ENCODE results near the gene SLC17A9. TPM values are rescaled to one million over a fixed set of nuclear protein-coding genes. Genes with fewer than 3 reads are reported as not detected.

Gene SLC17A9
- total and polyA plus RNA-seq, 3 experiments from 2014 or later, result 1.0 to 26.8 (median 26.4) TPM

DNA sequence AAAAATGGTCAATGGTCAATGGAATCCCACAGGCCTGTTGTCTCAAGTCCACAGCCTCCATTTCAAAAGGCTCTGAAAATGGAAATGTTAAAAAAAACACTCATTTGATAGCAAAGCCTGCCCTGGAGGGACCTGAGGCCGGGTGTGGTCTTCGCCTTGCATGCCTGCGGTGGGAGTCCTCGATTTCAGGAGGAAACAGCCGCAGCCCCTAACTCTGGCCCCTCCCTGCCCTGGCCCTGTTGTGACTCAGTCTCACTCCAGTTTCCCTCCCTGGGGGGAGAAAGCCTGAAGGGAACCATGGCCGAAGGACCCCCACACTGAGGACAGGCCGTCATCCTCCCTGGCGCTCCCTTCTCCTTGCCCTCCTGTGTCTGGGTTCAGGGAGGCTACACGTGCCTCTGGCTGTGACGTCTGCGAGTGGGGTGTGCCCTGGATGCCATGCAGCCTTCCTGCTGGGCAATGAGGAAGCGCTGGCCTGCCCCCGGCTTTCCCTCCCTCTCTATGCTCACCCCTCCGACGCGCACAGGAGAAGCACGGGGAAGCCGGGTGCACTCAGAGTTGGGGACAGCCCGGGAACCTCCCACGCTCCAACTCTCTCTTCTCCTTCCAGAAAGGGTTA is 45.0 kb downstream of the SLC17A9 start:
- H3K27me3 Mint-ChIP-seq, result peaks cover 29 to 61% of the 10 kb centered on the region in 2 donors
- no peak for DNase-seq
- no peaks in the 10 kb centered on the region for H3K36me3 Mint-ChIP-seq
- H3K9me3 Mint-ChIP-seq, result no peaks in the 10 kb centered on the region
- no peak overlapping the region for H3K27ac ChIP-seq (ENCODE audit: low read depth, low read length)
- no peak overlapping the region for H3K4me3 Mint-ChIP-seq
- H3K27ac Mint-ChIP-seq, result no peak overlapping the region
- peaks cover 3% of the 10 kb centered on the region for H3K27me3 ChIP-seq (ENCODE audit: insufficient read depth, low read length, poor library complexity, severe bottlenecking)
- ChIA-PET POLR2A (no interaction called here), CTCF (no interaction called here)
- no peaks in the 10 kb centered on the region for H3K9me3 ChIP-seq (ENCODE audit: low read length)
- no peaks in the 10 kb centered on the region for H3K36me3 ChIP-seq (ENCODE audit: insufficient read depth, low read length)
- H3K4me1 Mint-ChIP-seq, result no peaks in the 10 kb centered on the region
- no peak overlapping the region for H3K4me3 ChIP-seq (ENCODE audit: low read length)
- no peaks in the 10 kb centered on the region for H3K4me1 ChIP-seq (ENCODE audit: insufficient read depth, low read length)

DNA sequence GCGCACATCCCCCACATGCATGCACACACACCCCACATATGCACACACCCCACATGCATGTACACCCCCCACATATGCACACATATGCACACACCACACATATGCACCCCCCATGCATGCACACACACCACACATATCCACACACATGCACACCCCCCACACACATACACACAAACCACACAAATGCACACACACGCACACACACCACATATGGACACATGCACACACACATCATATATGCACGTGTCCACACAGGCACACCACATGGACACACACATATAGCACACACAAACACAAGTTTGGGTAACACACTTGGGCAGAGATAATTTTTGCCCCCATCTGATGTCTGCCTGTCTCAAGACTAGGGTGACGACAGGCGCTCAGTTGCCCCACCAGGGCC is 45.9 kb downstream of the SLC17A9 start:
- ChIA-PET CTCF (interaction anchor here (1.4 kb wide), 1 partner anchor 11 kb away, joined by 5 read pairs; no protein-coding TSS in a partner anchor), POLR2A (no interaction called here)
- Histone ChIP-seq H3K27me3 (ENCODE audit: insufficient read depth, low read length, poor library complexity, severe bottlenecking) (peaks cover 7% of the 10 kb centered on the region), H3K9me3 (ENCODE audit: low read length) (no peaks in the 10 kb centered on the region), H3K27ac (ENCODE audit: low read depth, low read length) (no peak overlapping the region), H3K4me3 (ENCODE audit: low read length) (no peak overlapping the region), H3K36me3 (ENCODE audit: insufficient read depth, low read length) (no peaks in the 10 kb centered on the region), H3K4me1 (ENCODE audit: insufficient read depth, low read length) (no peaks in the 10 kb centered on the region)
- H3K9me3 Mint-ChIP-seq, result no peaks in the 10 kb centered on the region
- no peak for DNase-seq
- H3K27ac Mint-ChIP-seq, result no peak overlapping the region
- H3K36me3 Mint-ChIP-seq, result no peaks in the 10 kb centered on the region
- no peaks in the 10 kb centered on the region for H3K4me1 Mint-ChIP-seq
- H3K27me3 Mint-ChIP-seq, result peaks cover 38 to 64% of the 10 kb centered on the region in 2 donors
- H3K4me3 Mint-ChIP-seq, result no peak overlapping the region

DNA sequence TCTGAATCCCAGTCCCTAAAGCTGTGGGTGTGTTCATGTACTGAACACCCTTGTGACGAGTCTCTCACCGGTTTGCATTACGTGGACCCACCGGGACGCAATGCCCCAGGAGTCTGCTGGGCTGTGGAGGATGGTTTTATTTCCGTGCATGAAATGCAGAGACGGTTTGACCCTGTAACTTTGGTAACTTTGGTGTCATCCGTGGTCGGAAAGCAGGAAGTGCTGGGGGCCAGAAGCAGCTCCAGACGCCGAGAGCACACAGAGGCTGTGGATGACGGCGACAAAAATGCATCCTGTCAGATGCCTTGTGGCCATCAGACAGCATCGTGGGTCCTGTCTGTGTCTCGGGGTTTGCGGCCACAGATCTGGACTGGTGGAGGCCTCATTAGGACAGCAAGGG is 47.1 kb downstream of the SLC17A9 start:
- Histone ChIP-seq H3K27ac (ENCODE audit: low read depth, low read length) (no peak overlapping the region), H3K27me3 (ENCODE audit: insufficient read depth, low read length, poor library complexity, severe bottlenecking) (peaks cover 14% of the 10 kb centered on the region), H3K9me3 (ENCODE audit: low read length) (no peaks in the 10 kb centered on the region), H3K4me1 (ENCODE audit: insufficient read depth, low read length) (no peaks in the 10 kb centered on the region), H3K4me3 (ENCODE audit: low read length) (no peak overlapping the region), H3K36me3 (ENCODE audit: insufficient read depth, low read length) (no peaks in the 10 kb centered on the region)
- Mint-ChIP-seq H3K4me3 (no peak overlapping the region), H3K27me3 (peaks cover 39 to 70% of the 10 kb centered on the region in 2 donors), H3K9me3 (no peaks in the 10 kb centered on the region), H3K4me1 (peaks cover 3 to 6% (median 4%) of the 10 kb centered on the region in 3 donors), H3K27ac (no peak overlapping the region), H3K36me3 (no peaks in the 10 kb centered on the region)
- DNase-seq, result no peak
- POLR2A ChIA-PET, result no interaction called here
- CTCF ChIA-PET, result interaction anchor here (1.4 to 2.3 kb wide), 2 partner anchors 10 to 27 kb away, joined by 5 to 7 read pairs; no protein-coding TSS in a partner anchor

DNA sequence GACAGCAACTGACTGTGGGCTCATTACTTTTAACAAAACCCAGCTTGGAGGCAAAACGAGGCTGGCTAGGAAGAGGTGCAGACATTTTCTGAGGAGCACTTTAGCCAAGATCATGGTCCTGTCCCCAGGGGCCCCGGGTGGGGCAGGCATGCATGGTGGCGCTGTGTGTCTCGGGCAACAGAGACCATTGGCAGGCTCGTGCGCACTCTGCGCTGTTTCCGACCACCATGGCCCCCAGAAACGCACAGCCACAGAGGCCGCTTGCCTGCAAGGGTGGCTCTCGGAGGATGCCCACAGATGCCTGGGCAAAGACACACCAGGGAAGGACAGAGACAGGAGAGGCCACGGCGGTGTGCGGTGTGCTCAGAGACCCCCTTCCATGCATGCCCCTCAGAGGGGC is 47.5 kb downstream of the SLC17A9 start:
- Mint-ChIP-seq H3K27me3 (peaks cover 39 to 70% of the 10 kb centered on the region in 2 donors), H3K36me3 (no peaks in the 10 kb centered on the region), H3K9me3 (no peaks in the 10 kb centered on the region), H3K4me1 (peaks cover 4 to 7% (median 5%) of the 10 kb centered on the region in 3 donors), H3K27ac (no peak overlapping the region), H3K4me3 (no peak overlapping the region)
- DNase-seq, result no peak
- ChIA-PET POLR2A (no interaction called here), CTCF (interaction anchor here (2.3 kb wide), 1 partner anchor 27 kb away, joined by 7 read pairs; no protein-coding TSS in a partner anchor)
- H3K9me3 ChIP-seq (ENCODE audit: low read length), result no peaks in the 10 kb centered on the region
- no peak overlapping the region for H3K27ac ChIP-seq (ENCODE audit: low read depth, low read length)
- peaks cover 19% of the 10 kb centered on the region for H3K27me3 ChIP-seq (ENCODE audit: insufficient read depth, low read length, poor library complexity, severe bottlenecking)
- no peaks in the 10 kb centered on the region for H3K36me3 ChIP-seq (ENCODE audit: insufficient read depth, low read length)
- H3K4me3 ChIP-seq (ENCODE audit: low read length), result no peak overlapping the region
- H3K4me1 ChIP-seq (ENCODE audit: insufficient read depth, low read length), result no peaks in the 10 kb centered on the region

DNA sequence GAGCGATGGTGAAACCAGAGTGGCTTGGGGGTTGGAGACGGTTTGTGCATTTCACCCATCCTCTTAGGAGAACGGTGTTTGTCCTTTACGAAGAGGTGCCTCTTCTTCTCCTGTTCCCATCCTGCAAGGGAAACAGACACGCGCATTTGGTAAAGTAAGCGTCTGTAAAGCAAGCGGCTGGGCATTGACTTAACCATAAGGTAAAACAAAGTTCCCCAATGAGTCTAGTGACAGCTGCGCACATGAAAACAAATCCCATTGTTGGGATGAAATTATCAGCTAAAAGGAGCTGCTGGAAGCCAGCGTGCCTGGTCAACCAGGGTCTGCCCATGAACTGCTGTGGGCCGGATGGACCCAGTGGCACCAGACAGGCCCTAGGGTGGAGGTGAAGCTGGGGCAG is 48.4 kb downstream of the SLC17A9 start:
- H3K27me3 ChIP-seq (ENCODE audit: insufficient read depth, low read length, poor library complexity, severe bottlenecking), result peaks cover 28% of the 10 kb centered on the region
- Mint-ChIP-seq H3K4me1 (peaks cover 4 to 11% (median 5%) of the 10 kb centered on the region in 3 donors), H3K36me3 (no peaks in the 10 kb centered on the region), H3K9me3 (no peaks in the 10 kb centered on the region), H3K27ac (no peak overlapping the region), H3K27me3 (peaks cover 41 to 76% of the 10 kb centered on the region in 2 donors), H3K4me3 (no peak overlapping the region)
- ChIA-PET CTCF (interaction anchor here (2.3 kb wide), 1 partner anchor 28 kb away, joined by 7 read pairs; no protein-coding TSS in a partner anchor), POLR2A (no interaction called here)
- H3K4me1 ChIP-seq (ENCODE audit: insufficient read depth, low read length), result no peaks in the 10 kb centered on the region
- no peak overlapping the region for H3K4me3 ChIP-seq (ENCODE audit: low read length)
- no peaks in the 10 kb centered on the region for H3K36me3 ChIP-seq (ENCODE audit: insufficient read depth, low read length)
- no peaks in the 10 kb centered on the region for H3K9me3 ChIP-seq (ENCODE audit: low read length)
- H3K27ac ChIP-seq (ENCODE audit: low read depth, low read length), result no peak overlapping the region
- DNase-seq, result no peak

DNA sequence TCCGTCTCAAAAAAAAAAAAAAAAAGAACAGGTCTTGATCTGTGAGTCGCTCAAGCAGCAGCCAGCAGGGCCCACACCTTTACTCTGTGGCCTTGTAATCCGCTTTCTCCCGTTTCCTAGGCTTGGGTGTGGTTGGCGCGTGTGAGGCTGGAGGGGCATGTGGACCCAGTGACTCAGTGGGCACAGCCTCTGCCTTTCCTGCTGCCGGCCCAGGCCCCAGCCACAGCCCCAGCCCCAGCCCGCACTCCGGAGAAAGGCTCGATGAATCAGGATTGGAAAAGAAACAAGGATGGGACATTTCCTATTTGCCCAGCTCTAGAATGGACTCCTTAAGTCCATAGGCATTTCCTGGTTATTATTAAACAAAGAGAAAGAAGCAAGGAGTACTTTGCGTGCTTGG is 50.0 kb downstream of the SLC17A9 start:
- H3K27me3 Mint-ChIP-seq, result peaks cover 39 to 73% of the 10 kb centered on the region in 2 donors
- H3K4me3 Mint-ChIP-seq, result no peak overlapping the region
- no peak for DNase-seq
- no peaks in the 10 kb centered on the region for H3K36me3 ChIP-seq (ENCODE audit: insufficient read depth, low read length)
- peaks cover 4 to 17% (median 5%) of the 10 kb centered on the region in 3 donors for H3K4me1 Mint-ChIP-seq
- ChIA-PET POLR2A (interaction anchor here (0.7 kb wide), 1 partner anchor 22 kb away, joined by 7 read pairs; no protein-coding TSS in a partner anchor), CTCF (interaction anchor here (0.7 kb wide), 1 partner anchor 719 kb away, joined by 3 read pairs; no protein-coding TSS in a partner anchor)
- H3K27ac ChIP-seq (ENCODE audit: low read depth, low read length), result no peak overlapping the region
- H3K27me3 ChIP-seq (ENCODE audit: insufficient read depth, low read length, poor library complexity, severe bottlenecking), result peaks cover 31% of the 10 kb centered on the region
- H3K36me3 Mint-ChIP-seq, result no peaks in the 10 kb centered on the region
- peaks cover 2% of the 10 kb centered on the region for H3K4me1 ChIP-seq (ENCODE audit: insufficient read depth, low read length)
- no peak overlapping the region for H3K27ac Mint-ChIP-seq
- H3K4me3 ChIP-seq (ENCODE audit: low read length), result no peak overlapping the region
- no peaks in the 10 kb centered on the region for H3K9me3 ChIP-seq (ENCODE audit: low read length)
- H3K9me3 Mint-ChIP-seq, result no peaks in the 10 kb centered on the region

DNA sequence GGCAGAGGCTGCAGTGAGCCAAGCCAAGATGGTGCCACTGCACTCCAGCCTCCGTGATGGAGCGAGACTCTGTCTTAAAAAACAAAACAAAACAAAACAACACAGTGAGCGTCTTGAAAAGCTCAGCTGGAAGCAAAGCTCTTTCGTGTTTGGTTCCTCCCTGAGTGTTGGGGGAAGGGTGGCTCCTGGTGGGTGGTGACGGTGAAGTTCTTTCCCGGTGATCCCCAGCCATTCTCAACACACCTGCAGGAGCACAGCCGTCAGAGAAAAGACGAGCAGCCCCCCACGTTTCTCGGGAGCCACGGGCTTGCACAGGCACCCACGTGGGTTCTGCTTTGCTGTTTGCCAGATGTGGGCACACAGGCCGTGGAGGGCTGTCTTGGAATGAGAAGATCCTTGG is 51.0 kb downstream of the SLC17A9 start:
- Mint-ChIP-seq H3K36me3 (no peaks in the 10 kb centered on the region), H3K9me3 (no peaks in the 10 kb centered on the region), H3K27me3 (peaks cover 40 to 67% of the 10 kb centered on the region in 2 donors), H3K4me3 (peak overlapping the region in 1 of 7 donors; percentile 37), H3K4me1 (peaks cover 5 to 26% (median 7%) of the 10 kb centered on the region in 3 donors), H3K27ac (peak overlapping the region in 2 of 8 donors; percentile 8 to 13)
- Histone ChIP-seq H3K36me3 (ENCODE audit: insufficient read depth, low read length) (no peaks in the 10 kb centered on the region), H3K9me3 (ENCODE audit: low read length) (no peaks in the 10 kb centered on the region), H3K4me3 (ENCODE audit: low read length) (no peak overlapping the region), H3K27ac (ENCODE audit: low read depth, low read length) (no peak overlapping the region), H3K4me1 (ENCODE audit: insufficient read depth, low read length) (peaks cover 9% of the 10 kb centered on the region), H3K27me3 (ENCODE audit: insufficient read depth, low read length, poor library complexity, severe bottlenecking) (peaks cover 40% of the 10 kb centered on the region)
- ChIA-PET CTCF (interaction anchor here (1.1 to 2.6 kb wide), 3 partner anchors 26 to 102 kb away, joined by 3 to 11 read pairs (median 4); no protein-coding TSS in a partner anchor), POLR2A (no interaction called here)
- no peak for DNase-seq

DNA sequence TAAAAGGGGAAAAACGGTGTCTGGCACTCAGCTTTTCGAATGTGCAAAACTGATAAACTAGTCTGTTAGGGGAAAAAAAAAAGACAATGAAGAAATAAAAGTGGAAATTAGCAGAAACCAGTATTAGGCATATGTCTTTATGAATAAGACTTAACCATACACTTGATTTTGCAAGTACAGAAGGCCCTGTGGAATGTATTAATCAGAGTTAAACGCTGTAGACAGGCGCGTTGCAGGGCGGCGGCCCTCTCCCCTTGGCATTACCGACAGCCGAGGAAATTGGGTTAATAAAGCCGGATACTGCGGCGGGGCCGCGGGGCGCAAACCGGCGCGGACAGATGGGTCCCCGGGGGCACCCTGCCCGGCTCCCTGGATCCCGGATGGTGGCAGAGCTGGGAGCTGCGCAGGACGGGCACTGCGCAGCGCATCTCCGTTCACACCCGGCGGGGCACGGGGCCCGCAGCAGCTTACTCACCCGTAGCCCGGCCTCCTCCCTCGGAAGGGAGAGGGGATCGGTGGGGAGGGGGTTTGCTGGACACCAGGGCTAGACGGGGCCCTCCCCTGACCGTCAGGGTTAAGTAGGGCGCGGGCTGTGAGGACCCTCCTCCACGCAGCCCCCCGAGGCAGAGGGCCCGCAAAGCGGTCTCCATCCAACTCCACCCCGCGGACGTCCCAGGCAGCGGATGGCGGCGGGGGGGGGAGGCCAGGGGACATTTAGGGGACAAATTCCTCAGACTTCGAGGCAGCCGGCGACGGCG is 52.3 kb downstream of the SLC17A9 start:
- no peaks in the 10 kb centered on the region for H3K9me3 ChIP-seq (ENCODE audit: low read length)
- peaks cover 51% of the 10 kb centered on the region for H3K27me3 ChIP-seq (ENCODE audit: insufficient read depth, low read length, poor library complexity, severe bottlenecking)
- Mint-ChIP-seq H3K36me3 (no peaks in the 10 kb centered on the region), H3K27ac (no peak overlapping the region), H3K27me3 (peaks cover 44 to 63% of the 10 kb centered on the region in 2 donors), H3K4me1 (peaks cover 9 to 36% (median 12%) of the 10 kb centered on the region in 3 donors), H3K9me3 (no peaks in the 10 kb centered on the region), H3K4me3 (peak overlapping the region in 3 of 7 donors; percentile 1 to 34 (median 32))
- no peak overlapping the region for H3K4me3 ChIP-seq (ENCODE audit: low read length)
- no peak overlapping the region for H3K27ac ChIP-seq (ENCODE audit: low read depth, low read length)
- ChIA-PET CTCF (interaction anchor here (1.9 to 2.6 kb wide), 3 partner anchors 25 to 32 kb away, joined by 4 to 11 read pairs (median 4); no protein-coding TSS in a partner anchor), POLR2A (no interaction called here)
- no peak for DNase-seq
- peaks cover 21% of the 10 kb centered on the region for H3K4me1 ChIP-seq (ENCODE audit: insufficient read depth, low read length)
- H3K36me3 ChIP-seq (ENCODE audit: insufficient read depth, low read length), result no peaks in the 10 kb centered on the region
